ENCODE results near the gene PTGFRN.

DNA sequence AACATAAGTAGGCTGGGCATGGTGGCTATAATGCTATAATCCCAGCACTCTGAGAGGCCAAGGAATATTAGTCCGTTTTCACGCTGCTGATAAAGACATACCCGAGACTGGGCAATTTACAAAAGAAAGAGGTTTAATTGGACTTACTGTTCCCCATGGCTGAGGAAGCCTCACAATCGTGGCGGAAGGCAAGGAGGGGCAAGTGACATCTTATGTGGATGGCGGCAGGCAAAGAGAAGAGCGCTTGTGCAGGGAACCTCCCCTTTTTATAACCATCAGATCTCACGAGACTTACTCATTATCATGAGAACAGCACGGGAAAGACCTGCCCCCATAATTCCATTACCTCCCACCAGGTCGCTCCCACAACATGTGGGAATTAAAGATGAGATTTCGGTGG is 28.5 kb downstream of the PTGFRN start:
- TF ChIP-seq STAT1 (IDR thresholded peaks at IDR 0.05; ENCODE audit: unreplicated experiment) (no peak), POLR2AphosphoS5 (IDR thresholded peaks at IDR 0.05; ENCODE audit: low read depth) (no peak), EZH2 (IDR thresholded peaks at IDR 0.05; ENCODE audit: low read depth, unreplicated experiment) (no peak), JUNB (IDR thresholded peaks at IDR 0.05; ENCODE audit: unreplicated experiment) (no peak), EZH2phosphoT487 (IDR thresholded peaks at IDR 0.05; ENCODE audit: unreplicated experiment) (no peak), CREB1 (CRISPR knock-in tag; IDR thresholded peaks at IDR 0.05; ENCODE audit: low read depth) (no peak)
- TF ChIP-seq, protein P1, sequence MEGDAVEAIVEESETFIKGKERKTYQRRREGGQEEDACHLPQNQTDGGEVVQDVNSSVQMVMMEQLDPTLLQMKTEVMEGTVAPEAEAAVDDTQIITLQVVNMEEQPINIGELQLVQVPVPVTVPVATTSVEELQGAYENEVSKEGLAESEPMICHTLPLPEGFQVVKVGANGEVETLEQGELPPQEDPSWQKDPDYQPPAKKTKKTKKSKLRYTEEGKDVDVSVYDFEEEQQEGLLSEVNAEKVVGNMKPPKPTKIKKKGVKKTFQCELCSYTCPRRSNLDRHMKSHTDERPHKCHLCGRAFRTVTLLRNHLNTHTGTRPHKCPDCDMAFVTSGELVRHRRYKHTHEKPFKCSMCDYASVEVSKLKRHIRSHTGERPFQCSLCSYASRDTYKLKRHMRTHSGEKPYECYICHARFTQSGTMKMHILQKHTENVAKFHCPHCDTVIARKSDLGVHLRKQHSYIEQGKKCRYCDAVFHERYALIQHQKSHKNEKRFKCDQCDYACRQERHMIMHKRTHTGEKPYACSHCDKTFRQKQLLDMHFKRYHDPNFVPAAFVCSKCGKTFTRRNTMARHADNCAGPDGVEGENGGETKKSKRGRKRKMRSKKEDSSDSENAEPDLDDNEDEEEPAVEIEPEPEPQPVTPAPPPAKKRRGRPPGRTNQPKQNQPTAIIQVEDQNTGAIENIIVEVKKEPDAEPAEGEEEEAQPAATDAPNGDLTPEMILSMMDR (conservative IDR thresholded peaks at IDR 0.05; ENCODE audit: low read depth in 2 of 2): no peak
- TF ChIP-seq, protein P2, sequence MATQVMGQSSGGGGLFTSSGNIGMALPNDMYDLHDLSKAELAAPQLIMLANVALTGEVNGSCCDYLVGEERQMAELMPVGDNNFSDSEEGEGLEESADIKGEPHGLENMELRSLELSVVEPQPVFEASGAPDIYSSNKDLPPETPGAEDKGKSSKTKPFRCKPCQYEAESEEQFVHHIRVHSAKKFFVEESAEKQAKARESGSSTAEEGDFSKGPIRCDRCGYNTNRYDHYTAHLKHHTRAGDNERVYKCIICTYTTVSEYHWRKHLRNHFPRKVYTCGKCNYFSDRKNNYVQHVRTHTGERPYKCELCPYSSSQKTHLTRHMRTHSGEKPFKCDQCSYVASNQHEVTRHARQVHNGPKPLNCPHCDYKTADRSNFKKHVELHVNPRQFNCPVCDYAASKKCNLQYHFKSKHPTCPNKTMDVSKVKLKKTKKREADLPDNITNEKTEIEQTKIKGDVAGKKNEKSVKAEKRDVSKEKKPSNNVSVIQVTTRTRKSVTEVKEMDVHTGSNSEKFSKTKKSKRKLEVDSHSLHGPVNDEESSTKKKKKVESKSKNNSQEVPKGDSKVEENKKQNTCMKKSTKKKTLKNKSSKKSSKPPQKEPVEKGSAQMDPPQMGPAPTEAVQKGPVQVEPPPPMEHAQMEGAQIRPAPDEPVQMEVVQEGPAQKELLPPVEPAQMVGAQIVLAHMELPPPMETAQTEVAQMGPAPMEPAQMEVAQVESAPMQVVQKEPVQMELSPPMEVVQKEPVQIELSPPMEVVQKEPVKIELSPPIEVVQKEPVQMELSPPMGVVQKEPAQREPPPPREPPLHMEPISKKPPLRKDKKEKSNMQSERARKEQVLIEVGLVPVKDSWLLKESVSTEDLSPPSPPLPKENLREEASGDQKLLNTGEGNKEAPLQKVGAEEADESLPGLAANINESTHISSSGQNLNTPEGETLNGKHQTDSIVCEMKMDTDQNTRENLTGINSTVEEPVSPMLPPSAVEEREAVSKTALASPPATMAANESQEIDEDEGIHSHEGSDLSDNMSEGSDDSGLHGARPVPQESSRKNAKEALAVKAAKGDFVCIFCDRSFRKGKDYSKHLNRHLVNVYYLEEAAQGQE (IDR thresholded peaks at IDR 0.05; ENCODE audit: unreplicated experiment): no peak
- TF ChIP-seq, protein P3, sequence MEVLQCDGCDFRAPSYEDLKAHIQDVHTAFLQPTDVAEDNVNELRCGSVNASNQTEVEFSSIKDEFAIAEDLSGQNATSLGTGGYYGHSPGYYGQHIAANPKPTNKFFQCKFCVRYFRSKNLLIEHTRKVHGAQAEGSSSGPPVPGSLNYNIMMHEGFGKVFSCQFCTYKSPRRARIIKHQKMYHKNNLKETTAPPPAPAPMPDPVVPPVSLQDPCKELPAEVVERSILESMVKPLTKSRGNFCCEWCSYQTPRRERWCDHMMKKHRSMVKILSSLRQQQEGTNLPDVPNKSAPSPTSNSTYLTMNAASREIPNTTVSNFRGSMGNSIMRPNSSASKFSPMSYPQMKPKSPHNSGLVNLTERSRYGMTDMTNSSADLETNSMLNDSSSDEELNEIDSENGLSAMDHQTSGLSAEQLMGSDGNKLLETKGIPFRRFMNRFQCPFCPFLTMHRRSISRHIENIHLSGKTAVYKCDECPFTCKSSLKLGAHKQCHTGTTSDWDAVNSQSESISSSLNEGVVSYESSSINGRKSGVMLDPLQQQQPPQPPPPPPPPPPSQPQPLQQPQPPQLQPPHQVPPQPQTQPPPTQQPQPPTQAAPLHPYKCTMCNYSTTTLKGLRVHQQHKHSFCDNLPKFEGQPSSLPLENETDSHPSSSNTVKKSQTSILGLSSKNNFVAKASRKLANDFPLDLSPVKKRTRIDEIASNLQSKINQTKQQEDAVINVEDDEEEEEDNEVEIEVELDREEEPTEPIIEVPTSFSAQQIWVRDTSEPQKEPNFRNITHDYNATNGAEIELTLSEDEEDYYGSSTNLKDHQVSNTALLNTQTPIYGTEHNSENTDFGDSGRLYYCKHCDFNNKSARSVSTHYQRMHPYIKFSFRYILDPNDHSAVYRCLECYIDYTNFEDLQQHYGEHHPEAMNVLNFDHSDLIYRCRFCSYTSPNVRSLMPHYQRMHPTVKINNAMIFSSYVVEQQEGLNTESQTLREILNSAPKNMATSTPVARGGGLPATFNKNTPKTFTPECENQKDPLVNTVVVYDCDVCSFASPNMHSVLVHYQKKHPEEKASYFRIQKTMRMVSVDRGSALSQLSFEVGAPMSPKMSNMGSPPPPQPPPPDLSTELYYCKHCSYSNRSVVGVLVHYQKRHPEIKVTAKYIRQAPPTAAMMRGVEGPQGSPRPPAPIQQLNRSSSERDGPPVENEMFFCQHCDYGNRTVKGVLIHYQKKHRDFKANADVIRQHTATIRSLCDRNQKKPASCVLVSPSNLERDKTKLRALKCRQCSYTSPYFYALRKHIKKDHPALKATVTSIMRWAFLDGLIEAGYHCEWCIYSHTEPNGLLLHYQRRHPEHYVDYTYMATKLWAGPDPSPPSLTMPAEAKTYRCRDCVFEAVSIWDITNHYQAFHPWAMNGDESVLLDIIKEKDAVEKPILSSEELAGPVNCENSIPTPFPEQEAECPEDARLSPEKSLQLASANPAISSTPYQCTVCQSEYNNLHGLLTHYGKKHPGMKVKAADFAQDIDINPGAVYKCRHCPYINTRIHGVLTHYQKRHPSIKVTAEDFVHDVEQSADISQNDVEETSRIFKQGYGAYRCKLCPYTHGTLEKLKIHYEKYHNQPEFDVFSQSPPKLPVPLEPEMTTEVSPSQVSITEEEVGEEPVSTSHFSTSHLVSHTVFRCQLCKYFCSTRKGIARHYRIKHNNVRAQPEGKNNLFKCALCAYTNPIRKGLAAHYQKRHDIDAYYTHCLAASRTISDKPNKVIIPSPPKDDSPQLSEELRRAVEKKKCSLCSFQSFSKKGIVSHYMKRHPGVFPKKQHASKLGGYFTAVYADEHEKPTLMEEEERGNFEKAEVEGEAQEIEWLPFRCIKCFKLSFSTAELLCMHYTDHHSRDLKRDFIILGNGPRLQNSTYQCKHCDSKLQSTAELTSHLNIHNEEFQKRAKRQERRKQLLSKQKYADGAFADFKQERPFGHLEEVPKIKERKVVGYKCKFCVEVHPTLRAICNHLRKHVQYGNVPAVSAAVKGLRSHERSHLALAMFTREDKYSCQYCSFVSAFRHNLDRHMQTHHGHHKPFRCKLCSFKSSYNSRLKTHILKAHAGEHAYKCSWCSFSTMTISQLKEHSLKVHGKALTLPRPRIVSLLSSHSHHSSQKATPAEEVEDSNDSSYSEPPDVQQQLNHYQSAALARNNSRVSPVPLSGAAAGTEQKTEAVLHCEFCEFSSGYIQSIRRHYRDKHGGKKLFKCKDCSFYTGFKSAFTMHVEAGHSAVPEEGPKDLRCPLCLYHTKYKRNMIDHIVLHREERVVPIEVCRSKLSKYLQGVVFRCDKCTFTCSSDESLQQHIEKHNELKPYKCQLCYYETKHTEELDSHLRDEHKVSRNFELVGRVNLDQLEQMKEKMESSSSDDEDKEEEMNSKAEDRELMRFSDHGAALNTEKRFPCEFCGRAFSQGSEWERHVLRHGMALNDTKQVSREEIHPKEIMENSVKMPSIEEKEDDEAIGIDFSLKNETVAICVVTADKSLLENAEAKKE (CRISPR knock-in tag; IDR thresholded peaks at IDR 0.05): no peak
